ENCODE measurements around the gene NHSL2. TPM values are rescaled to one million over a fixed set of nuclear protein-coding genes. Genes with fewer than 3 reads are reported as not detected.
A peak's percentile ranks its signal among the peaks of the same experiment; 100 is the strongest.

The NHSL2 gene
- total and polyA plus RNA-seq, 10 donors: 0.24 to 20.8 (median 10.1) TPM

GRCh38 chrX:72113461-72113860 is 202.8 kb downstream of the NHSL2 start:
- Histone ChIP-seq H3K27ac (no peak overlapping the region), H3K9me3 (no peaks in the 10 kb centered on the region), H3K27me3 (replicated peaks in 1 of 7) (peaks cover 0 to 25% (median 0%) of the 10 kb centered on the region in 7 donors), H3K4me1 (peaks cover 0 to 12% (median 0%) of the 10 kb centered on the region in 6 donors), H3K36me3 (no peaks in the 10 kb centered on the region), H3K4me3 (no peak overlapping the region)
- WGBS, 5 donors: 71 to 89% (median 77%) methylated on average over 6 of the region's 6 CpGs
- intact Hi-C loops (cut with DNase I; ENCODE audit: low total_unique reads): no loop called here
- DNase-seq: no peak
- TF ChIP-seq CTCF (IDR thresholded peaks at IDR 0.05 in 8 of 11, conservative IDR thresholded peaks at IDR 0.05 in 3 of 11) (no peak), POLR2AphosphoS5 (IDR thresholded peaks at IDR 0.05) (no peak)

GRCh38 chrX:72114306-72114705 is 203.7 kb downstream of the NHSL2 start:
- Histone ChIP-seq H3K9me3 (no peaks in the 10 kb centered on the region), H3K36me3 (no peaks in the 10 kb centered on the region), H3K4me1 (peaks cover 0 to 12% (median 0%) of the 10 kb centered on the region in 6 donors), H3K27me3 (replicated peaks in 1 of 7) (peaks cover 0 to 24% (median 0%) of the 10 kb centered on the region in 7 donors), H3K4me3 (no peak overlapping the region), H3K27ac (peak overlapping the region in 1 of 8 donors; percentile 16)
- DNase-seq: no peak
- 45 to 61% (median 53%) methylated on average over 6 of the region's 6 CpGs for WGBS, 5 donors
- TF ChIP-seq POLR2AphosphoS5 (IDR thresholded peaks at IDR 0.05) (no peak), CTCF (IDR thresholded peaks at IDR 0.05 in 8 of 11, conservative IDR thresholded peaks at IDR 0.05 in 3 of 11) (no peak), POLR2A (IDR thresholded peaks at IDR 0.05) (no peak)
- intact Hi-C loops (cut with DNase I; ENCODE audit: low total_unique reads): no loop called here

- TF ChIP-seq CTCF (IDR thresholded peaks at IDR 0.05 in 8 of 11, conservative IDR thresholded peaks at IDR 0.05 in 3 of 11): no peak
- TF ChIP-seq POLR2AphosphoS5 (IDR thresholded peaks at IDR 0.05): no peak
- no peak for TF ChIP-seq POLR2A (IDR thresholded peaks at IDR 0.05)
- 77 to 90% (median 81%) methylated on average over 4 of the region's 4 CpGs for WGBS, 5 donors
- intact Hi-C loops (cut with DNase I; ENCODE audit: low total_unique reads): no loop called here
- DNase-seq: no peak
- Histone ChIP-seq H3K36me3 (no peaks in the 10 kb centered on the region), H3K27ac (peak overlapping the region in 1 of 8 donors; percentile 16), H3K4me1 (peaks cover 0 to 12% (median 0%) of the 10 kb centered on the region in 6 donors), H3K4me3 (no peak overlapping the region), H3K9me3 (no peaks in the 10 kb centered on the region), H3K27me3 (replicated peaks in 1 of 7) (peaks cover 0 to 21% (median 0%) of the 10 kb centered on the region in 7 donors)
Observed at GRCh38 chrX:72114807-72115206, 204.2 kb downstream of the NHSL2 start.

GRCh38 chrX:72115380-72115779 is 204.7 kb downstream of the NHSL2 start:
- no peak overlapping the region for H3K4me3 ChIP-seq
- intact Hi-C loops (cut with DNase I; ENCODE audit: low total_unique reads): no loop called here
- no peaks in the 10 kb centered on the region for H3K9me3 ChIP-seq
- no peaks in the 10 kb centered on the region for H3K36me3 ChIP-seq
- no peak overlapping the region for H3K27ac ChIP-seq
- H3K27me3 ChIP-seq (replicated peaks in 1 of 7): peaks cover 0 to 21% (median 0%) of the 10 kb centered on the region in 7 donors
- TF ChIP-seq POLR2A (IDR thresholded peaks at IDR 0.05) (no peak), POLR2AphosphoS5 (IDR thresholded peaks at IDR 0.05) (no peak), CTCF (IDR thresholded peaks at IDR 0.05 in 8 of 11, conservative IDR thresholded peaks at IDR 0.05 in 3 of 11) (no peak)
- 47 to 84% (median 81%) methylated on average over 2 to 7 of the region's 7 CpGs for WGBS, 5 donors
- peaks cover 0 to 14% (median 0%) of the 10 kb centered on the region in 6 donors for H3K4me1 ChIP-seq
- no peak for DNase-seq

Data from spleen (tissue), 11 donors.